Esophagus mucosa (tissue), 1 donor: ENCODE results near the gene GZMH. TPM values are rescaled to one million over a fixed set of nuclear protein-coding genes. Genes with fewer than 3 reads are reported as not detected.
"Not testable (repeated sequence)": the region's sequence is repeated elsewhere in the genome, so short reads cannot be mapped to it uniquely, and the experiment has no call there.

ENCODE experiments used
- ATAC-seq: fragments of 200-7000 bp; cut with Tn5 transposase; one replicate; pipeline ENCODE4 v1.9.1; 2020
- total RNA-seq: library from RNA; stranded (reverse); gene quantifications from one replicate; pipeline ENCODE4 v1.2.4, GENCODE V29; 2023
- donor health status: DM: yes; HTN: yes; CAD: no.

The GZMH gene
- total RNA-seq, 1 donor from 2014 or later = not detected

- ATAC-seq = peak; percentile 93
Measured at GRCh38 chr14:24595073-24595808, 14.2 kb downstream of the GZMH start.

GRCh38 chr14:24591004-24591403 lies 18.5 kb downstream of the GZMH start:
- not testable (repeated sequence) for ATAC-seq

DNA sequence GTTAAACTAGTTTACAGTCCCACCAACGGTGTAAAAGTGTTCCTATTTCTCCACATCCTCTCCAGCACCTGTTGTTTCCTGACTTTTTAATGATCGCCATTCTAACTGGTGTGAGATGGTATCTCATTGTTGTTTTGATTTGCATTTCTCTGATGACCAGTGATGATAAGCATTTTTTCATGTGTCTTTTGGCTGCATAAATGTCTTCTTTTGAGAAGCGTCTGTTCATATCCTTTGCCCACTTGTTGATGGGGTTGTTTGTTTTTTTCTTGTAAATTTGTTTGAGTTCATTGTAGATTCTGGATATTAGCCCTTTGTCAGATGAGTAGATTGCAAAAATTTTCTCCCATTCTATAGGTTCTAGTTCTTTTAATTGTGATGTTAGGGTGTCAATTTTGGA lies 25.1 kb downstream of the GZMH start:
- not testable (repeated sequence) for ATAC-seq

DNA sequence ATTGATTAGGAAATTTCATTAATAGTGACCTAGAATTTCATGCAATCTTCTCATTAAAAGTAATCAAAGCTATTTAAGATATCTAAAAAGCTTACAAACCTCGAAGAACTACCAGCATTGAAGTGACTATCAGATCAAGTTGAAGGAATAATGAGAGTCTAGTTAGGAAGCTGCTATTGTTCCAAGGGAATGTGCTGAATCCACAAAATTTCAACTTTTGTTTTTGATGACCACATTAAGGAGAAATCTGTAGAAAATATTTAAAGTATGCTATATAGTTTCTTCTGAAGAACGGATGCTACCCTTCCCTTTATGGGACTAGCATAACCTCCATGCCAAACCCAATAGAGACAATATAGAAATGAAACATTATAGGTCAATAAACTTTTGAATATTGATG lies 30.9 kb downstream of the GZMH start:
- ATAC-seq = no peak

DNA sequence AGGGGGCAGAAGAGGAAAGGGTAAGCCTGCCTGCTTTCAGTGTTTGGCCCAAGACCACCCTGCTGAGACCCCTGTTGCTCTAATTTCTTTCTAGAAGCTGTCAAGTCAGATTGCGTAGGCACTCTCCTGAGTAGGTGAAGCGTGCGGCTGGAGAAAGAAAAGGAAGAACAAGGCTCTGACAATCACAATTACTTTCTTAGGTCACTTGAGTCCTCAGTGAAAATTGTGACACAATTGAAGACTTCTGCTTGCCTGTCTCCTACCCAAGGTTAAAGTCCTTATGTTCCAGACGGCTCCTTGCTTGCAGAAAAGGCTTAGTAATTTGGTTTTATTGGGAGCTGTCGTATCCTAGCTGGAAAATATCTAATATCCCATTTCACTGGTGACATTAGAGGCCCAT lies 32.7 kb downstream of the GZMH start:
- no peak for ATAC-seq

DNA sequence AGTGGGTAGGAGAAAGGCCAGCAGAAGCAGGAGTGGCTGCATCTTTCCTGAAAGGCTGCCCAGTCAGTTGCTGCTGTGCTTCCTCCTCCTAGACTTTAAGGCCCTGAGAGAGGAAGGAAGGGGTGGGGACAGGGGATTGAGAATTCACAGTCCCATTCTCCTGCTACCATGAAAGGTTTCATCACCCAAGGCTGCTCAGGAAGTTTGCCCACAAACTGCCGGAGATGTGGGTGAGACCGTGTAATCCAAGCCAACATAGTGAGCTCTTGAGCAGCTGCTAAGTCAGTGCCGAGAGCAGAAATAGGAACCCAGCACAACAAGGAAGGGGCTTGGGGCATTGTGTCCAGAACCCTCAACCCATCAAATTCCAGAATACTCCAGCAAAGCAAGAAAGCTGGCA lies 33.3 kb downstream of the GZMH start, which contains the start of gene CTSG:
Gene CTSG (minus strand): TSS at position 69 of the 400 bp plus-strand sequence. CDS start 27 bp downstream, at position 42.
- ATAC-seq = no peak

DNA sequence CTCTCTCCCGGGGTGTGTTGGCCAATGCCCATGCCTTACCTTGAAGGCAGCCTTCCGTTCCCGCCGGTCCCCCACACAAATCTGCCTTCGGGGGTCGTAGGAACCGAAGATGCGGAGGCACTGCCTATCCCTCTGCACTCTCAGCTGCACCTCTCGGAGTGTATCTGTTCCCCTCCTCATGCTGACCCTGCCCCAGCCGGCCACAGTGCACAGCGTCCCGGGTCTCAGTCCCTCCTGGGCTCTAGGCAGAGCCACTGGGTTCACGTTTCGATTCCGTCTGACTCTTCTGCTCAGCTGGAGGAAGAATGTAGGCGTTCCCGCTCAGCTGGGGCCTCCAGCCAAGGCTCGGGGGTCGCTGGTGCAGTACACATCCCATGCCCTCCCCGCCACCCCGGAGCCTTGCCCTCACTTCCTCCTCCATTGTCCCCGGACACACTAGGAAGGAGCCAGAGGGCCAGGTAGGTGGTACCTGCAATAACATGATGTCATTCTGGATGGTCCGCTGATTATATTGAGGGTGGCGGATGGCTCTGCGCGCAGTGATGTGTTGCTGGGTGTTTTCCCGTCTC lies 35.2 kb downstream of the GZMH start:
- ATAC-seq = no peak

DNA sequence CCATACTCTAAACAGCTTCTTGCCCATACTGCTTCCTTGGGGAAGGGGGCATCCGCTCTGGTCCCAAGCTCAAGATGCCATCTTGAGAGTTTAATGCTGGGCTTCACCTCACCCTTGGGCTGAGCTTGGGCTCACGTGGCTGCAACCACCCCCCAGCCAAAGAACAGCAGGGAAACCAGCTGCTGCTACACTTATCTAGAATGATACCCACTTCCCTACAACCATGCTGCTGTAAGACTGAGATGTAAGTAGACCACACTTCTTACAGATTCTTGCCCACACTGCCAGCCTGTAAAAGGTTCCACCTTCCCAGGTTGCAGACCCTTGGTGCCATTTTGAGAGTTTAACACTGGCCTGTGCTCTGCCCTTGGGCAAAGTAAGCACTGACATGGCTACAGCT lies 43.2 kb downstream of the GZMH start:
- no peak for ATAC-seq

- no peak for ATAC-seq
Measured at GRCh38 chr14:24565766-24566165, 43.7 kb downstream of the GZMH start.

- no peak for ATAC-seq
Measured at GRCh38 chr14:24563505-24563904, 46.0 kb downstream of the GZMH start.

DNA sequence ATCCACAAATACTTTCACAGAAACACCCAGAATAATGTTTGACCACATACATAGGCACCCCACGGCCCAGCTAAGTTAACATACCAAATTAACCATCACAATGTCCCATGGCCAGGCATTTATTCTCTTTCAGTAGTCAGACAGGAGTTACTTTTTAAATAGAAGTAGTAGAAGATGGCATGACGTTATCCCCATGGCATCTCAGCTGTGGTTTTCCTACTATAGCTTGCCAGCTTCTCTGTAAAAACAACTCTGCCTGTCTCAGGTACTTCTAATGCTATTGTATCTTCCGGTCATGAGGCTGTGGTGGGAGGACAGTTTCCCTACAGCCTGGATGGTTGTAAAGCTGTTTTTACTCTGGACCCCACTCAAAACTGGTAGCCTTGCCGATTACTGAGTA lies 52.7 kb downstream of the GZMH start:
- ATAC-seq = no peak

Other genes starting within 250 kb of the GZMH start
- 3.4 TPM for gene NFATC4, start 241.5 kb downstream of the GZMH start, total RNA-seq
- gene NYNRIN, start 210.7 kb downstream of the GZMH start, total RNA-seq = 6.1 TPM
- 0.44 TPM for gene CBLN3, start 180.0 kb downstream of the GZMH start, total RNA-seq
- 32.0 TPM for gene KHNYN, start 179.7 kb downstream of the GZMH start, total RNA-seq
- gene SDR39U1, start 166.9 kb downstream of the GZMH start, total RNA-seq = 23.8 TPM
- gene CMA1, start 101.4 kb downstream of the GZMH start, total RNA-seq = 0.64 TPM
- gene CTSG, start 33.4 kb downstream of the GZMH start, total RNA-seq = not detected
- 1.2 TPM for gene GZMB, start 24.5 kb upstream of the GZMH start, total RNA-seq